SJCRH30 (cell line): ENCODE measurements around the gene GRID2. TPM values are rescaled to one million over a fixed set of nuclear protein-coding genes. Genes with fewer than 3 reads are reported as not detected.

ENCODE experiments used
- DNase-seq, 2 experiments: peaks; one replicate each; pipeline ENCODE4 v3.0.0-alpha.2; 2015 to 2020
- H3K27ac ChIP-seq: fragments of 250-450 bp; sonication (Bioruptor Pico); 2 replicates; pipeline ENCODE4 v1.5.1; 2020; ENCODE audit warnings: mild to moderate bottlenecking, moderate library complexity
- H3K27me3 ChIP-seq: fragments of 250-450 bp; sonication (Bioruptor Pico); 2 replicates; pipeline ENCODE4 v1.5.1; 2020; ENCODE audit warnings: mild to moderate bottlenecking, moderate library complexity
- H3K36me3 ChIP-seq: fragments of 250-450 bp; sonication (Bioruptor Pico); 2 replicates; pipeline ENCODE4 v1.5.1; 2020; ENCODE audit warnings: mild to moderate bottlenecking, moderate library complexity
- H3K4me1 ChIP-seq: fragments of 250-450 bp; sonication (Bioruptor Pico); 2 replicates; pipeline ENCODE4 v1.5.1; 2020; ENCODE audit warnings: mild to moderate bottlenecking, moderate library complexity
- H3K4me3 ChIP-seq: fragments of 250-450 bp; sonication (Bioruptor Pico); 2 replicates; pipeline ENCODE4 v1.5.1; 2020; ENCODE audit warnings: mild to moderate bottlenecking, moderate library complexity
- H3K9me3 ChIP-seq: fragments of 250-450 bp; sonication (Bioruptor Pico); replicated peaks from 2 replicates; pipeline ENCODE4 v1.5.1; 2020; ENCODE audit warnings: mild to moderate bottlenecking, moderate library complexity
- total RNA-seq: library from RNA; depleted of rRNA; stranded (reverse); fragments of >200 nt; shearing (Covaris generic); gene quantifications from 2 replicates; pipeline ENCODE4 v1.2.3, GENCODE V29; 2014

The GRID2 gene
- total RNA-seq, 1 experiment from 2014 or later = 0.91 TPM

DNA sequence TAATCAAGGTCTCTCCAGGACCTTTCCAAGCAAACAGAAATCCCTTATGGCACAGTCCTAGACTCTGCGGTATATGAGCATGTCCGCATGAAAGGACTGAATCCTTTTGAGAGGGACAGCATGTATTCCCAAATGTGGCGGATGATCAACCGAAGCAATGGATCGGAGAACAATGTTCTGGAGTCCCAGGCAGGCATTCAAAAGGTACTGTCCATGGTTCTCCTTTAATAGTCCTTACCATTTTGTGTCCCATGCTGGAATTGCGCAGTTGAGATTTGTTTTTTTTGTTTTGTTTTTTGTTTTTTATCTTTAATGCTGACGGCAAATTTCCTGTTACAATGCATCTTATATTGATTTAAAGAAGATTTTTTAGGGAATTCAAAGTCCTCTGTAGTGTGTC is 1211.4 kb downstream of the GRID2 start:
- Histone ChIP-seq H3K9me3 (no peaks in the 10 kb centered on the region), H3K27ac (no peak overlapping the region), H3K4me1 (no peaks in the 10 kb centered on the region), H3K4me3 (no peak overlapping the region), H3K27me3 (no peaks in the 10 kb centered on the region), H3K36me3 (no peaks in the 10 kb centered on the region)
- DNase-seq = no peak

DNA sequence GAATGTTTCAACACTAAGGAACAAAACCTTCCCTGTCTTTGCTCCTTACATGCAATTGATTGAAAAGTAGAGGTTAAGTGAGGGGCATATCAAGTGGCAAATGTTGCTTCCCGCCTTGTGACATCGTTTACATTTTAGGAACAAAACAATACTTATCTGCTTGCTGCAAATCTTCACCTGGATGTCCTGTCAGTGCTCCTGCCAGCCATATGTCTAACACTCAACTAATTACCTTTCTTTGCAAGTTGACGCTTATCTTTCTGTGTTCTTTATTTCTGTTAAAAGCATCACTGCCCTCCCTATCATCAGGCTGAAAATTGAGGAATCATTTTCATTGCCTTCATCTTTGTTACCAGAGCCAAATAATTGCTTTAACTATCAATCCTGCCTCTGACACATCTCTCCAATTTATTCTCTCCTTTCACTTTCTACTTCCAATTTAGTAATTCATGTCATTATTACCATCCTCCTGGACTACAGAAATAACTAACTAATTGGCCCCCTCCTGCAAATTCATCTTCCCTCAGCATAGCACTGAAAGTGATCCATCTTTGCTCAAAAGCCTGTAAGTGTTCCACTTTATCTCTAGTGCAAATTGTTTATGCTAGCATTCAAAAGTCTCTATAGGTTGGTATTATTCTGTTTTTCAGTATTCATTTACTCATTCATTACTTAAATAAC is 1226.1 kb downstream of the GRID2 start:
- Histone ChIP-seq H3K27ac (no peak overlapping the region), H3K27me3 (no peaks in the 10 kb centered on the region), H3K36me3 (no peaks in the 10 kb centered on the region), H3K4me1 (no peaks in the 10 kb centered on the region), H3K4me3 (no peak overlapping the region), H3K9me3 (no peaks in the 10 kb centered on the region)
- no peak for DNase-seq

DNA sequence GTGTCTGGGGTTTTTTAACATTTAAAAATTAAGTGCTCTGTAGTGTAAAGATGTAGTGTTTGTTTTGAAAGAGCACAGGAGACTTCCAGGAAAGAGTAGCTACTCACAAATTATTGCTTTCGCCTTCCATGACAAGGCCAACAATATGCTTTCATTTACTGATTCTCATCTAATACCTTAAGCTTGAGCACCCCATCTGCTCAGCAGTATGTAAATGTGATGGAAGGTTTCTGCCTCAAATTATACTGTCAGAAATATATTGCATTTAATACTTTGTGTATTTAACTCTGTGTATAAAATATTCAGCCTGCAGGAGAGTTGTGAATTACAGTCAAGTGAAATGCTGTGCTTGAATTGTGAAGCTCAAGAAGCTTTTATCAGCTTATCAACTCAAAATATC is 1228.5 kb downstream of the GRID2 start:
- Histone ChIP-seq H3K27ac (no peak overlapping the region), H3K4me3 (no peak overlapping the region)
- DNase-seq = no peak

DNA sequence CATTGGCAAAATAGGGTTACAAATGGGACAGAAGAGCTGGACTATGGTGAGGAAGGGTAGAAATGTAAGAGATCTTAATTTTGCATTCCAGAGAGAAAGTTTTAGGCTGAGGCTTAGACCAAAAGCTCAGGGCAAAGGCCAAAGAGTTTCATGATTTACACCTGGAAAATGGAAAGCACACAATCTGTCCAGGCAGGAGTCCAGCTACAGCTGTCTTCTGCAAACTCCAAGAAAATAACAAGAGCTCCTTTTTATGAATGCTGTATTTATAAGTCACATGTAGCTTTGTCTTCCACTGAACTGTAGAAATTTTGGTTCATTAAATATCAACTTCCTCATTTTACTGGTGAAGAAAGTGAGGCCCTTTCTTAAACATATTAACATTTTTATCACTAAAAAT is 1236.8 kb downstream of the GRID2 start:
- Histone ChIP-seq H3K36me3 (no peaks in the 10 kb centered on the region), H3K4me3 (no peak overlapping the region), H3K27me3 (no peaks in the 10 kb centered on the region), H3K27ac (no peak overlapping the region), H3K9me3 (no peaks in the 10 kb centered on the region), H3K4me1 (no peaks in the 10 kb centered on the region)
- DNase-seq = no peak

More for the DNA sequence above, 1228.5 kb downstream of the GRID2 start:
- H3K9me3 ChIP-seq = no peaks in the 10 kb centered on the region
- H3K4me1 ChIP-seq = no peaks in the 10 kb centered on the region
- H3K36me3 ChIP-seq = no peaks in the 10 kb centered on the region
- no peaks in the 10 kb centered on the region for H3K27me3 ChIP-seq

DNA sequence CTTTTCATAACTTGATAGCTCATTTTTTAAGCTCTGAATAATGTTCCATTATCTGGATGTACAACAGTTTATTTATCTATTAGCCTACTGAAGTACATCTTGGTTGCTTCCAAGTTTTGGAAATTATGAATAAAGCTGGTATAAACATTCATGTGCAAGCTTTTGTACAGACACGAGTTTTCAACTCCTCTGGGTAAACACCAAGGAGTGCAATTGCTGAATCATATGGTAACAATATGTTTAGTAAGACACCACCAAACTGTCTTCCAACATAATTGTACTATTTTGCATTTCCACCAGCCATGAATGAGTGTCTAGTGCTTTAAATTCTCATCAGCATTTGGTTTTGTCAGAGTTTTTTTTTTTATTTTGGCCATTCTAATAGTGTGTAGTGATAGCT is 1258.1 kb downstream of the GRID2 start:
- no peaks in the 10 kb centered on the region for H3K4me1 ChIP-seq
- H3K9me3 ChIP-seq = no peaks in the 10 kb centered on the region
- no peaks in the 10 kb centered on the region for H3K27me3 ChIP-seq
- H3K4me3 ChIP-seq = no peak overlapping the region
- no peak overlapping the region for H3K27ac ChIP-seq
- no peaks in the 10 kb centered on the region for H3K36me3 ChIP-seq
- DNase-seq = no peak

DNA sequence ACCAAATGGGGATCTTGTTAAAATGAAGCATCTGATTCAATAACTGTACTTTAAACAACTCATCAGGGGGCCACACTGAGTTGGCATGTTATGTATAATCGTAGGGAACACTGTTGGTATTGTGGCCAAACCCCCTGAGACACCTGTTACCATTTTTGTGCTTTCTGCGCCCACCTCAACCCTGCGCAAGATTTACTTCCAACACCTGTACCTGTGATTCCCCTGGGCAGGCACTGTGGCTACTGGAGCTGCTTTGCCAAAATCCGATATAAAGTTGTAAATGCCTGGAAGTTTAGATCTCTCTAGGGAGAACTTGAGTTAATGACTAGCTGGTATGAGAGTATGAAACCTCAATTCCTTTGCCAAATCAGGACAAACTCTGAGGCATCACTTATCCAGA is 1265.0 kb downstream of the GRID2 start:
- Histone ChIP-seq H3K27ac (no peak overlapping the region), H3K4me3 (no peak overlapping the region), H3K4me1 (no peaks in the 10 kb centered on the region), H3K36me3 (no peaks in the 10 kb centered on the region), H3K27me3 (peaks cover 5% of the 10 kb centered on the region; the same call in 1 of the 2 replicates), H3K9me3 (no peaks in the 10 kb centered on the region)
- DNase-seq = no peak

DNA sequence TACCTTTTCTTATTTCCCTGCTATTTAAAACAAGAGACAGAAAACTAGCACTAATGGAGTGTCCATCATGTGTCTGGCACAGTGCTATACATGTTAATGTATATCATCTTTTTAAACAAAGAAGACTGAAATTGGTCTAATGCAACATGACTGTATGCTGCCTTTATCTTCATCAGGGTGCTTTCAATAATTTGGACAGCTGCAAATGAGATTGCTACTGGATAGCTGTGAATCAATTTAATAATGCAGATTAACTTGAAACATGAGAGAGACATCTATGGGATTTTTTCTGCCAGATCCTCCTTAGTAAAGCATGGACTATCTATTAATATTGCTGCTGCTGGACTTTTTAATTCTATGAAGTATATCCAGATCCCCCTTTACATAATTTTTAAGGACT is 1269.5 kb downstream of the GRID2 start:
- Histone ChIP-seq H3K4me3 (no peak overlapping the region), H3K27me3 (peaks cover 5% of the 10 kb centered on the region; the same call in 1 of the 2 replicates), H3K27ac (no peak overlapping the region), H3K4me1 (no peaks in the 10 kb centered on the region), H3K36me3 (no peaks in the 10 kb centered on the region), H3K9me3 (no peaks in the 10 kb centered on the region)
- no peak for DNase-seq

DNA sequence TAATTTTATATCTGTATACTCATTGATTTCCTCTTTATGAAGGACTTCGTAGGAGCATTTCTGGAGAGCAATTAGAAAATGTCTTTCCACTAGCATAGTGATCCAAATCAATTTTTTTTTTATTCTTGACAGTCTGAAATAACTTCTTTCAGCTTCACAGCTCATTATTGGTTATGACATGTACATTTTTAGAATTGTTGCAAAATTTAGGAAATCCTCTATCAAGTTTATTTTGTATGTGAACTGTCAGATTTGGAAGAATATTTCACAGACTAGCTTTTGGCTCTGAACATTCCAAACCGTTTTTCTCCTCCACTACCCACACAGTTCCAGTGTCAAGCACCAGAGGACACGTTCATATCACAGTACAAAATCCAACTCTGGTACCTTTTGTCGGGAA is 1275.2 kb downstream of the GRID2 start:
- Histone ChIP-seq H3K27ac (no peak overlapping the region), H3K4me3 (no peak overlapping the region), H3K27me3 (no peaks in the 10 kb centered on the region), H3K36me3 (no peaks in the 10 kb centered on the region), H3K9me3 (no peaks in the 10 kb centered on the region), H3K4me1 (no peaks in the 10 kb centered on the region)
- no peak for DNase-seq

DNA sequence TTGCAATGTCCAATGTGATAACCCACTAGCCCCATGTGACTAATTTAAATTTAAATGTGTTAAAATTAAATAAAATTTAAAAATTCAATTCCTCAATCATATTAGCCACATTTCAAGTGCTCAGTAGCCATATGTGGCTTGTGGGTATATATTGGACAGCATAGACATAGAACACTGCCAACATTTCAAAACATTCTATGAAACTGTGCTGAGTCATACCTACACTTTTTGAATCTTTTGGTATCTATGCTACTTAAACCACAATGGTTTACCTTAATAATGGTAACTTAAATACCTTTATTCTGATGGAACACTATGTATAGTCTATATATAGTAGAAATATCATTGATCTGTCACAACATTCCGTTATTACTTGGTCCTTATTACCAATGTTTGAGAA is 1301.4 kb downstream of the GRID2 start:
- H3K27ac ChIP-seq = no peak overlapping the region
- no peaks in the 10 kb centered on the region for H3K9me3 ChIP-seq
- H3K36me3 ChIP-seq = no peaks in the 10 kb centered on the region
- H3K4me1 ChIP-seq = no peaks in the 10 kb centered on the region
- DNase-seq = no peak
- no peaks in the 10 kb centered on the region for H3K27me3 ChIP-seq
- no peak overlapping the region for H3K4me3 ChIP-seq

DNA sequence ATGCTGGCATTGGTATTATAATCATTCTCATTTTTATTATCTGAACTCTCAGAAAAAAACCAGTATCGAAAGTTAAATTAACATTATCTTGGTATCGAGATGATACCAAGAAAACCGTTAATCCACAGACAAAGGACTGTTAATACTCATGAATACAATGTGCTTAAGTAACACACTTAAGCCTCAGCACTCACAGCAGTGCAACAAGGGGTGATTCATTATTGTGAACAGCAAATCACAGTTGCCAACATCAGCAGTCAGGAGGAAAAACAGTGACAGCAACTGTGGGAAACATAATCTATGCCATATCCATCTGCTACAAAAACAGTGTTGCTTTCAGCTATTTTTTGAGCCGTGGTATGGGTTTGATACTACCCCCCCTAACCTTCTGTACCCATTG is 1313.8 kb downstream of the GRID2 start:
- Histone ChIP-seq H3K27me3 (no peaks in the 10 kb centered on the region), H3K9me3 (no peaks in the 10 kb centered on the region), H3K27ac (no peak overlapping the region), H3K4me1 (no peaks in the 10 kb centered on the region), H3K4me3 (no peak overlapping the region), H3K36me3 (no peaks in the 10 kb centered on the region)
- peak in 1 of 2 experiments; percentile 18 for DNase-seq

DNA sequence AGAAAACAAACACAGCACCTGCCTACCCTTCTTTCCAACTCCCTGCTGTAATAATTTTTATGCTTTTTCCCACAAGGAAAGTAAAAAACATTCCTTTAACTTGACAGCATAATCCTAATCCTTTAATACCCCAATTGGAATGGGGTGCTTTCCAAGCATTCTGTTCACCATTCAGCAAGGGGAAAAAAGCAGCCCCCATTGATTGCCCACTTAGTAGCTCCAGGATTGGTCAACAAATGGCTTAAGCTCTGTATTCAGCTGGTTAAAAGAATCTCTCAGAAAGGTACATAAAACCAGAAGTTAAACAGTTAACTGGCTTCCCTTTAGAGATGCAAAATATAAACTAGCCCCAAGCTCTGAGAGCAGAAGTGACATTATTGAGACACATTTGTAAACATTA is 1330.0 kb downstream of the GRID2 start:
- no peak for DNase-seq
- Histone ChIP-seq H3K4me3 (no peak overlapping the region), H3K36me3 (no peaks in the 10 kb centered on the region), H3K27ac (no peak overlapping the region), H3K27me3 (no peaks in the 10 kb centered on the region), H3K9me3 (peaks cover 3% of the 10 kb centered on the region; the same call in 1 of the 2 replicates), H3K4me1 (no peaks in the 10 kb centered on the region)

DNA sequence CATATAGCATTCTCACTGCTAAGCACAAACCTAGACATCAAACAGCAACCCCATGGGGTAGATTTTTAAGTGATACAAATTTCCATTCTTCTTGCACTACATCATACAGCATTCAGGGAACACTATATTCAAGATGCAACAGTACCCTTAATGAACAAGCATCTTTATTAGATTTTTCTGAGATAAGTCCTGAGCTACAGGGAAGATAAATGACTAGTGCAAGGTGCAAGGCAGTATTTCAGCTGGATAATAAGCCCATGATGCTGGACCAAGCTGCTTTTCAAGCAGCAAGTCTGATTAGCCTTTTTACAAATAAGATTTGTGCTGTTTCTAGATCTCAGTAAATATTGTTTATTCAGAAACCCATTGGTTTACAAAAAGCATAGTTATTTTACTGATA is 1332.2 kb downstream of the GRID2 start:
- Histone ChIP-seq H3K27ac (no peak overlapping the region), H3K4me3 (no peak overlapping the region), H3K9me3 (peaks cover 3% of the 10 kb centered on the region; the same call in 1 of the 2 replicates), H3K27me3 (no peaks in the 10 kb centered on the region), H3K4me1 (no peaks in the 10 kb centered on the region), H3K36me3 (no peaks in the 10 kb centered on the region)
- no peak for DNase-seq

DNA sequence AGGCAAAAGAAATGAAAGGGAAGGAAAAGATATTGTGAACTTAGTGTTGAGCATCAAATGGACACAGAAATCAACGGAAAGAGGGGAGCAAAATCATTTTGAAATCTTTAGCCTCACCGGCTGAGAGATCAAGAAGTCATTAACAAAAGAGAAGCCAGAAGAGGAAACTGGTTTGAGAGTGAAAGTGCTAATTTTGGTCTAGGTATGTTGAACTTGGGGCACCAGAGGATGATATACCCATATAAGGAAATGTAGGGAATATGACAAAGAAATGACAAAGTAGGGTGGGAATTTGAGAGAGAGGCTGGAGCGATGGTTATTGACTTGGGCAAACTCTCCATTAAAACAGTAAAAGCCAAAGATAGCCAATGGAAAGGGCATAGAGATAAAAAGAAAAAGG is 1341.4 kb downstream of the GRID2 start:
- no peaks in the 10 kb centered on the region for H3K27me3 ChIP-seq
- H3K36me3 ChIP-seq = no peaks in the 10 kb centered on the region
- no peaks in the 10 kb centered on the region for H3K4me1 ChIP-seq
- no peak overlapping the region for H3K27ac ChIP-seq
- no peak overlapping the region for H3K4me3 ChIP-seq
- no peak for DNase-seq
- H3K9me3 ChIP-seq = no peaks in the 10 kb centered on the region

DNA sequence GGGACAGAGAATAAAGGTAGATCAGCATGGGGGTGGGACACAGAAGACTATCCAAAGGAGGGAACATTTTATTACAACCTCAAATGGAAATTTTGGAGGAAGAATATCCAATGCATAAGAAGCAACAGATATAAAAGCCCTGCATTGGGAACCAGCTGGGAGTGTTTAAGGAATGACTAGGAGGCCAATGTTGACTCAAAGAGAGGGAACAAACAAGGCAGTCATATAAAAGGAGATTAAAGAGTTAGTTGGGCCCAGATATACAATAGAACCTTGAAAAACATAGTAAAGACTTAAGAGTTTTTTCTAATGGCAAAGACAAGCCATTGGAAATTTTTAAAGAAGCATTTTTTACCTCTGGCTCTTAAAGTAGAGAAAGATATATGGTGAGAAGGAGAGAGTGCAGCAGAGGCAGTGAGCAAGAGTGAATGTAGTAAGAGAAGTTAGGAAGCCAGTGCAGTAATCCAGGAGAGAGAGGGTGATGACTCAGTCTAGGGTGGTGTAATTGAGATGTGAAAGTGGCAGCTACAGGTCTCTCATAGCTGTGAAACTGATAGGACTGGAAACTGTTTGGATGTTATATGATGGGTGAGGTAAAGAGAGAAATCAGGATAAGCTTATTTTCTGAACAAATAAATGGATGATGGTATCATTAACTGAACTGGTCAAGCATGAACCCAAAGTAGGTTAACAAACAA is 1342.6 kb downstream of the GRID2 start:
- Histone ChIP-seq H3K4me1 (no peaks in the 10 kb centered on the region), H3K27ac (no peak overlapping the region), H3K4me3 (no peak overlapping the region), H3K36me3 (no peaks in the 10 kb centered on the region), H3K27me3 (no peaks in the 10 kb centered on the region), H3K9me3 (no peaks in the 10 kb centered on the region)
- peak in 1 of 2 experiments; percentile 8 for DNase-seq

DNA sequence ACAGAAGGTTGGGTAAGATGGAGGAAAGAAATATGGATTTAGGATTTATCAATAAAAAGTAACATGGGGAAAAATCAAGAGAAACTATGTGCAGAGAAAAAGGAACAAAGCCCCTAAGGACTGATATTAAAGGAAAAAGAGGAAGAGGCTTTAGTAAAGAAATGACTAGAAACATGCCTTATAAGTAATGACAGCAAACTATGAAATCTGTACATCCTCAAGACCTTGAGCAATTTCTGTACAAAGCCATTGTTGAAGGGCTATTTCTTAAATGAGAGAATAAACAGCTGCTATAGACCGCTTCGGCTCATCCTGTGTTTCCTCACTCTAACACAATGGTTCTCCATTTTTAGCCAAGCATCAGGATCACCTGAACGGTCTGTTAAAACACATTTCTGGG is 1344.5 kb downstream of the GRID2 start:
- Histone ChIP-seq H3K27me3 (no peaks in the 10 kb centered on the region), H3K4me3 (no peak overlapping the region), H3K4me1 (no peaks in the 10 kb centered on the region), H3K27ac (no peak overlapping the region), H3K9me3 (no peaks in the 10 kb centered on the region), H3K36me3 (no peaks in the 10 kb centered on the region)
- DNase-seq = no peak

DNA sequence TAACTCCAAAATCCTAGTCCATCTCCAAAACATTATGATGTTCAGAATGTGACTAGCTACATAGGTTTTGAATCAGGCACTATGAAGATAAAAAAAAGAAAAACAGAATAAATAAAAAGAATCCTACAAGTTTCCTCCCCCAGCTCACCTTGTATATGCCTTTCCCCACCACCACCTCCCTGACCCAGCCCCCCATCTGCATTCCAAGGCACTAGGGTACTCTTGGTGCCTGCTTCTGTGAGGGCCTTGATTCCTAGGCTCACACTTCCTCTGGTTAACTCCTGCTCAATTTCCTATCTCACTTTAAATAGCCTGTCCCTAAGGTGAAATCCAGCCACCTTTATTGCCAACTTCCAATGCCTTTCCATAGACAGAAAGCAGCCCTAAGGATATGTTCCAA is 1346.1 kb downstream of the GRID2 start:
- H3K27ac ChIP-seq = no peak overlapping the region
- DNase-seq = no peak

More for the DNA sequence above, 1346.1 kb downstream of the GRID2 start:
- Histone ChIP-seq H3K27me3 (no peaks in the 10 kb centered on the region), H3K4me3 (no peak overlapping the region), H3K4me1 (no peaks in the 10 kb centered on the region), H3K9me3 (no peaks in the 10 kb centered on the region), H3K36me3 (no peaks in the 10 kb centered on the region)
